Stimulated activated CD4-positive, alpha-beta T cell treated with anti-CD3 and anti-CD28 coated beads, Interleukin-4, amount 100 ng/mL, for 48 hours (primary cell): ENCODE data around the gene MAN2A2.
"Not testable (repeated sequence)": the region's sequence is repeated elsewhere in the genome, so short reads cannot be mapped to it uniquely, and the experiment has no call there.

Experiments used
- DNase-seq, 2 donors: peaks; one replicate each; pipeline ENCODE4 v3.0.0-alpha.2; 2020; ENCODE audit warnings: low read depth in 2 of 2

The MAN2A2 gene

DNA sequence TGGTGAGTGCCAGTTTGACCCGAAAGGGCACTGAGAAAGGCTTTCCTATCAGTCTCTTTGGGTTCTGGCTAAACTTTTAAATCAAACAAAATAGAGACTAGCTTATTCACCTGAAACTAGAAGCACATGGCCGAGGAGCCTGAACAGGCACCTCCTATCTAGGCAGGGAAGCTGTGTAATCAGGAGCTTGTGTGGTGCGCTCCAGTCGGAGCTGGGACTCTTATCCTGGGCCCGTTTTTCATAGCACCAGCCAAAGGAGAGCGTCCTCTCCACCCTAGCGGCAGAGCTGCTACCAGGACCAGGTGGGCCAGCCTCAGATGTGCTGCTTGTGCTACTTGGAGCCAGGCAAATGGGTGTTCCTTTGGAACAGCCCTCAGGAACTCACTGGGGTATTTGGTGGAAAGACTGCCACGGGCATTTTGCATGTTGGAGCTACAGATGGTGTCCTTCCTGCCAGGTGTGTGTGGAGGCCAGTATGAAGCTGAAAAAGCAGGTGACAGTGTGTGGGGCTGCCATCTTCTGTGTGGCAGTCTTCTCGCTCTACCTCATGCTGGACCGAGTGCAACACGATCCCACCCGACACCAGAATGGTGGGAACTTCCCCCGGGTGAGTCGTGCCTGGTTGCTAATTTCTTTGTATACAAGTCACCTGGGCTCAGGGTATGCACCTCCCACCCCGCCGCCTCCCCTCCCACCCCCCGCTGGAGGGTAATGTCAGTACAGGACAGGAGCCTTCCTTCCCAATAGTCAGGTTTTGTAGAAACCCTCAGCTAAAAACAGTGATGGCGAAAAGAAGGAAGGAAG, 833 bp downstream of the MAN2A2 start:
- DNase-seq = no peak

DNA sequence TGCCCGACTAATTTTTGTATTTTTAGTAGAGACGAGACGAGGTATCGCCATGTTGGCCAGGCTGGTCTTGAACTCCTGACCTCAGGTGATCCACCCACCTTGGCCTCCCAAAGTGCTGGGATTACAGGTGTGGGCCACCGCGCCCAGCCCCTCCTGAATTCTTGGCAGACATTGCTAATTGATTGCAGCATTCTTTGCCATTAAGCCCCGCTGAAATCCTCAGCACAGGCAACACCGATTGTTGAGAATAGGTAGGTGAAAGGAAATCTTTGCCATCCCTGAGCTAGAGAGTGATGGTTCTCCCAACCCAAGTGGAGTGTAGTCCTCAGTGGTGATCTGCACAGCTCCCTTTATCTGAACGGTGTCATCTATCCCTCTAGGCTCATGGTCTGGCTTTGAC, 1.6 kb downstream of the MAN2A2 start:
- no peak for DNase-seq

DNA sequence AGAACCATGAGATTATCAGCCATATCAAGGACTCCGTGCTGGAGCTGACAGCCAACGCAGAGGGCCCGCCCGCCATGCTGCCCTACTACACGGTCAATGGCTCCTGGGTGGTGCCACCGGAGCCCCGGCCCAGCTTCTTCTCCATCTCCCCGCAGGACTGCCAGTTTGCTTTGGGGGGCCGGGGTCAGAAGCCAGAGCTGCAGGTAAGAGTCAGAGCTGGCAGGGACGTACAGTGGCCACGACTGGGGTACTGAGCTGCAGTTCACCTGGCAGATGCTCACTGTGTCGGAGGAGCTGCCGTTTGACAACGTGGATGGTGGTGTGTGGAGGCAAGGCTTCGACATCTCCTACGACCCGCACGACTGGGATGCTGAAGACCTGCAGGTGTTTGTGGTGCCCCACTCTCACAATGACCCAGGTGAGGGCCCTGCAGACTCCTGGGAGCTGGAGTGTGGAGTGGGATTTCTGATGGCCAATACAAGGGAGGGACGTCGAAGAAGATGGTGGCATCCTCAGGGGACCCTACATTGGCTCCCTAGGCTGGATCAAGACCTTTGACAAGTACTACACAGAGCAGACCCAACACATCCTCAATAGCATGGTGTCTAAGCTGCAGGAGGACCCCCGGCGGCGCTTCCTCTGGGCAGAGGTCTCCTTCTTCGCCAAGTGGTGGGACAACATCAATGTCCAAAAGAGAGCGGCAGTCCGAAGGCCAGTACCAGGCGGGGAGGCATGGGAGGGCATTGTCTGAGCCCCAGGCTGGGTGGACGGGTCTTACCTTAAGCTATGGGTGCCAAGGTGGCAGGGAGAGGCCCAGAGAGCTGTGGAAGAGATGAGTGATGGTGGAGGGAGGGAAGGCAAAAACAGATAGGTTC, 2.4 kb downstream of the MAN2A2 start:
- DNase-seq = no peak

DNA sequence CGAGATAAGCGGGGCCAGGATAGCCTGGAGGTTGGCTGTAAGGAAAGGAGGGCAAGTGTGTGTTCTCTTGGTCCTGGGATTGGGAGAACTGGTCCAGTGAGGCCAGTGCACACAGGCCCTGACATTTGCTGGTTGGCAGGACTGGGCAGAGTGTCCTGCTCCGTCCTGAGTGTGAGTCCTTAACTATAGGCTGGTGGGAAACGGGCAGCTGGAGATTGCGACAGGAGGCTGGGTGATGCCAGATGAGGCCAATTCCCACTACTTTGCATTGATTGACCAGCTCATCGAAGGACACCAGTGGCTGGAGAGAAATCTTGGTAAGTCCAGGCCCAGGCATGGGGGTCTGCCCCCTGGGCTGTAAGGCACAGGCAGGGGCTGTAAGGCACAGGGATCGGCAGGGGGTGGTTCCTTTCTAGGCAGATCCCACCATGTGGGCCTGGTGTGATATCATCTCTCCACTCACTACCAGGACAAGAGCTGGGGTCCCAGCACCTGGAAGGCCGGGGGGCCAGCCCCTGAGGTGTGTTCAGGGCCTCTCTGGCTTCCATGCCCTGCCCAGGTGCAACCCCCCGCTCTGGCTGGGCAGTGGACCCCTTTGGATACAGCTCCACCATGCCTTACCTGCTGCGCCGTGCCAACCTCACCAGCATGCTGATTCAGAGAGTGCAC, 3.2 kb downstream of the MAN2A2 start:
- DNase-seq = no peak

DNA sequence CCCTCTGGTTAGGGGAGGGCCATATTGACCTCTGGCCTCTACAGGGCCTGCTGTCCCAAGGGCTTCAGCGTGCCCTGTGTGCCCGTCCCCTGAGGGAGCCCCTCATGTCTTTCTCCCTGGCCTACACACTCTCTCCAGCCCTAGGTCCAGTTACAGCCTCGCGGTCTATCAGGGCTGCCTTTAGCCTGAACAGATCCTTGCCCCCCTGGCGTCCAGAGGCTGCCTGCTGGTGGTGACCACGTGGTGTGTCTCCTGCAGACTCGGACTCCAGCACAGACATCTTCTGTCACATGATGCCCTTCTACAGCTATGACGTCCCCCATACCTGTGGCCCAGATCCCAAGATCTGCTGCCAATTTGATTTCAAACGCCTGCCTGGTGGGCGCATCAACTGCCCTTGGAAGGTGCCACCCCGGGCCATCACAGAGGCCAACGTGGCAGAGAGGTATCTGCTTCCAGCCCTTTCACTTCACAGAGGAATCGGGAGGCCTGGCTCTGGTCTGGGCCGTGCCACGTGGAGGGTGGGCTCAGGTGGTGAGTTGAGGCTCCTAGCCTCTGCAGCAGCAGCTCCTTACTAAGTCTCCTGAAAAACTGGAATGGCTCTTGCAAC, 4.1 kb downstream of the MAN2A2 start:
- DNase-seq = no peak

DNA sequence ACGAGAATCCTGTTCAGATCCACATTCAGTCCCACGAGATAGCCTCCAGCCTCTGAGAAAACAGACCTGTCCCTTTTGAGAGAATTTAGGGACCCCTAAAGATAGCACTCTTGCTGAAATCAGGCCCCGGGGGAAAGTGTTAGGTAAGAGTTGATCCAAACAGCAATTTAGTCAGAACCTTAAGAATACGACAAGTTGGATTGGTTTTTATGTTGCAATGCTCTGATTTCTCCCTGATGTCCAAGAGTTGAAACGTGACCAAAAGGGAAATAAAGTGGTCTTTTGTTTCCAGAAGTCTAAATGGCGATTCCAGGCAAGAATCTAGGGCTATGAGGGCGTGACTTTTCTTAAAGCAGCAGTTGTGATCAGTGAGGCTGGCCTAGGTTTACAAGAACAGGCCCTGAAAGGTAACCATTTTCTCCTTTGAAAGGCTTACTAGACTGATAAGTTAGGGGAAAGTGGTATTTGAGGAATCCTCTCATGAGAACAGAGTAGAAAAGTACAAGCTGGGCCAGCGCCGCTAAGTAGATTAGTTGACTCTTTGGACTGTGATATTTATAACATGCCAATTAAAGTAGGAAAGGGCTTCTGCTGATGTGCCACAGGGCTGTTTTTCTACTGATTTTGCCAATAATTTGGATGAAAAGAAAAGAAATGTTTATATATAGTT, 4.9 kb downstream of the MAN2A2 start:
- no peak for DNase-seq

DNA sequence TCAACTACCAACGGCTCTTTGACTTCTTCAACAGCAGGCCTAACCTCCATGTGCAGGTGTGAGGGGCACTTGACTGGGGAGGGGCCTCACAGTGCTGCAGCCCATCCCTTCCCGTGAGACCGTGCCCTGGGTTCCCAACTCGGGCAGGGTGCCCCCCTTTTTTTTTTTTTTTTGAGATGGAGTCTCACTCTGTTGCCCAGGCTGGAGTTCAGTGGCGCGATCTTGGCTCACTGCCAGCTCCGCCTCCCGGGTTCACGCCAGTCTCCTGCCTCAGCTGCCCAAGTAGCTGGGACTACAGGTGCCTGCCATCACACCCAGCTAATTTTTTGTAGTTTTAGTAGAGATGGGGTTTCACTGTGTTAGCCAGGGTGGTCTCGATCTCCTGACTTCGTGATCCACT, 6.3 kb downstream of the MAN2A2 start:
- not testable (repeated sequence) for DNase-seq

DNA sequence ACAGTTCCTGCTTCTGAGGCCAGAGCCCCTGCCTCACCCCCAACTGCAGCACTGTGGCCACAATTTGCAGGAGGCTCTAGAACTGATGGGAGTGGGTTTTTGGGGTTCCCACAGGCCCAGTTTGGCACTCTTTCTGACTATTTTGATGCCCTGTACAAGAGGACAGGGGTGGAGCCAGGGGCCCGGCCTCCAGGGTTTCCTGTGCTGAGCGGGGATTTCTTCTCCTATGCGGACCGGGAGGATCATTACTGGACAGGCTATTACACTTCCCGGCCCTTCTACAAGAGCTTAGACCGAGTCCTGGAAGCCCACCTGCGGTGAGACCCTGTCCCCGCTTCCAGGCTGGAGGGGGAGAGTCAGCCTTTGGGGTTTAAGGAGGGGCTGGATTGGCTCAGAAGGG, 6.9 kb downstream of the MAN2A2 start:
- DNase-seq = no peak

DNA sequence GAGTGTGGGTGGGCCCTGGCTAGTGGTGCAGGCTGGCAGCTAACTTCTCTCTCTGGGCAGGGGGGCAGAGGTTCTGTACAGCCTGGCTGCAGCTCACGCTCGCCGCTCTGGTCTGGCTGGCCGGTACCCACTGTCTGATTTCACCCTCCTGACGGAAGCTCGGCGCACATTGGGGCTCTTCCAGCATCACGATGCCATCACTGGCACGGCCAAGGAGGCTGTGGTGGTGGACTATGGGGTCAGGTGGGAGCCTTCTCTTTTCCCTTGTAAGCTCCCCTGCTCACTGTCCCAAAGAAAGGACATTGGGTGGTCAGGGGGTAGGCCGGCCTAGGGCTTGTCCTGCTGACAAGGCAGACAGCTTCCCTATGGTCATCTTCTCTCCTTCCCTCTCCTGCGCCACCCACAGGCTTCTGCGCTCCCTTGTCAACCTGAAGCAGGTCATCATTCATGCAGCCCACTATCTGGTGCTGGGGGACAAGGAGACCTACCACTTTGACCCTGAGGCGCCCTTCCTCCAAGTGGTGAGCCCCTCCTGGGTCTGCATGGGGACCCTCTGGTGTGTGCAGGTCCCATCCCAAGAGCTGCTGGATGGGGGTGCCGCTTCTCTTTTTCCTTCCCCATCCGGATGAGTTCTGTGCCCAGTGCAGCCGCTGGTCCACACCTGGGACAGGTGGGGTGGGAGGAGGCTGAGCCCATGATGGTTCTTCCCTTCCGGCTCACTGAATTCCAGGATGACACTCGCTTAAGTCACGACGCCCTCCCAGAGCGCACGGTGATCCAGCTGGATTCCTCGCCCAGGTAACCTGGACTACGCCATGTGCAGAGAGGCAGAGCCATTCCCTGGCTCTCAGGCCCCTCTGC, 7.6 kb downstream of the MAN2A2 start:
- DNase-seq = no peak

DNA sequence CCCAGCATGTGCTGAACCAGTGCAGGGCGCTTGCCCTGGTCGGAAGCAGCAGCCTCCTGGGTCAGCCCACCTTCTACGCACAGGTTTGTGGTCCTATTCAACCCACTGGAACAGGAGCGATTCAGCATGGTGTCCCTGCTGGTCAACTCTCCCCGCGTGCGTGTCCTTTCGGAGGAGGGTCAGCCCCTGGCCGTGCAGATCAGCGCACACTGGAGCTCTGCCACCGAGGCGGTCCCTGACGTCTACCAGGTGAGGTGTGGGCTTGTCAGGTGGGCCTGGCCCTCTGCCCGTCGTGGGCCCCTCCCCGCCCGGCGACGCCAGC, 8.2 kb downstream of the MAN2A2 start:
- no peak for DNase-seq

DNA sequence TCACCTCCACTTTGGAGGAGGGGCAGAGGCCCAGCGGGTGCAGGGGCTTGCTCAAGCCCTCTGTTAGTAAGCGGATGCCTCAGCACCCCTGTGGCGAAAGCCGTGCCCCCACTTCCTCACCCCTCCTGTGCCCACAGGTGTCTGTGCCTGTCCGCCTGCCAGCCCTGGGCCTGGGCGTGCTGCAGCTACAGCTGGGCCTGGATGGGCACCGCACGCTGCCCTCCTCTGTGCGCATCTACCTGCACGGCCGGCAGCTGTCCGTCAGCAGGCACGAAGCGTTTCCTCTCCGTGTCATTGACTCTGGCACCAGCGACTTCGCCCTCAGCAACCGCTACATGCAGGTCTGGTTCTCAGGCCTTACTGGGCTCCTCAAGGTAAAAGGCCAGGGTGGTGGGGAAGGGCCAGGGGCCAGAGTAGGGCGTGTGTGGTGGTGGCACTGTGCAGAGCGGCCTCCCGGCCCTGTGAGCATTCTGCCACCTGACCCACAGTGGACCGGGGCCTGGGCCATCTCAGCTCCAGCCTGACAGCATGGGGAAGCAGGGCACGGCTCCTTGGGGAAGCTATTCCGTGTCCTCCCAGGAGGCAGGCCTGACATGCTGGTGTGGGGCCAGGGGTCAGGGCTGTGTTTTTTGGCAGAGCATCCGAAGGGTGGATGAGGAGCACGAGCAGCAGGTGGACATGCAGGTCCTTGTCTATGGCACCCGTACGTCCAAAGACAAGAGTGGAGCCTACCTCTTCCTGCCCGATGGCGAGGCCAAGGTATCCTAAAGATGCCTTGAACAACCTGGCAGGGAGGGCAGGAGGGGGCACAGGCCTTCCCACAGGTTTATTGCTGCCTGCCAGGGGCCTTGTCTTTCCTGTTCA, 9.0 kb downstream of the MAN2A2 start:
- no peak for DNase-seq

DNA sequence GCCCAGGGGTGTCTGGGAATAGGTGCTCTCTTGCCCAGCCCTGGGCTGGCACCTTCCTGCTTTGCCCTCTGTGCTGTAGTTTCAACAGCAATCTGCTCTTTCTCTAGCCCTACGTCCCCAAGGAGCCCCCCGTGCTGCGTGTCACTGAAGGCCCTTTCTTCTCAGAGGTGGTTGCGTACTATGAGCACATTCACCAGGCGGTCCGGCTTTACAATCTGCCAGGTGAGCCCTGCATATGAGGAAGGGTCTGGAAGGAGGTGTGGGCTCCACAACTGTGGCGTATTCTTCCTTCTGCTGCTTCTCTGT, 9.6 kb downstream of the MAN2A2 start:
- no peak for DNase-seq

DNA sequence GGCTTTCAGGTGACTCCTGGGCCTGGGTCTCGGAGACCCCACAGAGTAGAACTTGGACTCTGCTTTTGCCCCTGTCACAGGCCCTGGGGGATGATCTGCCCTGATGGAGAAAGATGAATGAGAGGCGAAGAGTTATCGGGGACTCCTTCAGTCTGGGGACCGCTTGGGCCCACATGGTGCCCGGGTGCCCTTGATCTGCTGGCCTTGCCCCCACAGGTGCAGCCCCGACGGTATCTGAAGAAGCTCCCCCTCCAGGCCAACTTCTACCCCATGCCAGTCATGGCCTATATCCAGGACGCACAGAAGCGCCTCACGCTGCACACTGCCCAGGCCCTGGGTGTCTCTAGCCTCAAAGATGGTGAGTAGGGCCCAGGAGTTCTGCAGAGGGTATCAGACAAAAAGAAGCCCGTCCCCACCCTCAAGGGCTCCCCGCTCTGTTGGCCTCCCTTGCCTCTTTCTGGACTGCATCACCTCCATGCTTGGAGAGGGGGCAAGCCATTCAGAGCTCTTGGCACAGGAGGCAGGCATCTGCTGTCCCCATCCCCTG, 10.4 kb downstream of the MAN2A2 start:
- DNase-seq = no peak

DNA sequence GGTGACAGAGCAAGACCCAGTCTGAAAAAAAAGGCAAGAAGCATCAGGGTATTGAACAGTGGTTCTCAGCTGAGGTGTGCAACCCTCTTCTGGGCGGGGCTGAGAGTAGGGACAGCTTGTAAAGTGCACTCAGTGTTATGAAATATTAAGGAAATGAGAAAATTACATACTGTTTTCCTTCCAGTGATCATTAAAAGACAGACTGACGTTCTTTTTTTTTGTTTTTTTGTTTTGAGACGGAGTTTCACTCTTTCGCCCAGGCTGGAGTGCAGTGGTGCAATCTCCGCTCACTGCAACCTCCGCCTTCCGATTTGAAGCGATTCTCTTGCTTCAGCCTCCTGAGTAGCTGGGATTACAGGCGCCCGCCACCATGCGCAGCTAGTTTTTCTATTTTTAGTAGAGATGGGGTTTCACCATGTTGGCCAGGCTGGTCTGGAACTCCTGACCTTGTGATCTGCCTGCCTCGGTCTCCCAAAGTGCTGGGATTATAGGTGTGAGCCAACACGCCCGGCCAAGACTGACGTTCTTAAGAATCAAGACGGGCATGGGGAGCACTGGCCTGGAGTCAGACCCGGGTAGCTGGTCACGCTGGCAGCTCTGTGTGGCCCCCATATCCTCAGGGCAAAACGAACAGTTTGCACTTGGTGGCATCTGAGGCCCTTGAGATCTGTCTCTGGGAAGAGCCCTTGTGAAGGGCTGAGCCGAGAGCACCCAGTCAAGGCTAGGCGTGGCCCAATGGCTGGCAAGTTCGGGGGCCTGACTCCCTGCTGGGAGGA, 11.4 kb downstream of the MAN2A2 start:
- DNase-seq = no peak

DNA sequence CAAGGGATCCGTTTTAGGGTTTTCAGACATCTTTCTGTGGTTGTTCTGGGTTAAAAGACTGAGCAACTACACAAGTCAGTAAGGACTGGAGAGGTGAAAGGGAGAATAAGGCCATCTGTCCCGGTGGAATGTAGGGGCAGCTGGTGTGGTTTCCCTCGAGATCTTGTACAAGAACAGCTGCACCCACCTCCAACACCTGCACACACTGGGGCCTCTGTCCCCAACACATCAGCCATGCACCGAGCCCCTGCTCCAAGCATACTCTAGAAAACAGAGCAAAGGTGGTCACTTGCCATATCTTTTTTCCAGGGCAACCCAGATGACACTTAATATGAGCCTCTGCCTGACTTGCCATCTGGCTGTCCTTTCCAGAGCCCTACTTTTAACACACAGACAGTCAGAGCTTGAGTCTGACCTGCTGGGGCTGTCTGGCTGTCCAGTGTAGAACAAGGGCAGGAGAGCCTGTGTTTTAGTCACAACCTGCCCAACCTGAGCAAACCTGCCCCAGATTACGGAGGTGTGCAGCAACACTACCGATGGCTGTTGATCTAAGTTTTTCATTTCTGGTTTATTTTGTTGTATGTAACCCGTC, 12.2 kb downstream of the MAN2A2 start:
- no peak for DNase-seq

DNA sequence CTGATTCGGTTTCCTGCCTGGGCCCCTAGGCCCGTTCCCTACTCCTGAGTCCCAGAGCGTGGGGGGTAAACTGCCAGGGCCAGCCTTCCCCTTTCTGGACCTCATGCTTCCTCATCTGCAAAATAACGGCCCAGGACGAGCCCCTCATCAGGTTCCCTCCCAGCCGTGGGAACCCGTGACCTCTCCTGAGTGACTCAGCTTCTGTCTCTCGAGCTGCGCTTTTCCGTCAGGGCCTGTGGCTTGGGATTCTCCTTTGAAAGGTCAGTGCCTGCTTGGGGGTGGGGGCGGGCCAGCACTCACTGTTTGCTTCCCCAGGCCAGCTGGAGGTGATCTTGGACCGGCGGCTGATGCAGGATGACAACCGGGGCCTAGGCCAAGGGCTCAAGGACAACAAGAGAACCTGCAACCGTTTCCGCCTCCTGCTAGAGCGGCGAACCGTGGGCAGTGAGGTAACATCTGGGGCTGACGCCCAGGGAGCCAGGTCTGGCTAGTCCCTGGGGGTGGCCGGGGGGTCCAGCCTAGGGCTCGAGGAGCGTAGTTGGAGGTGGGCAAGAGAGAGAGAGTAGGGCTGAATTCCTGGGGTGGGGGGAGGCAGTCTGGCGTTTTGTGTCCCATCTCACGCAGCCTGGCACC, 12.8 kb downstream of the MAN2A2 start:
- no peak for DNase-seq

DNA sequence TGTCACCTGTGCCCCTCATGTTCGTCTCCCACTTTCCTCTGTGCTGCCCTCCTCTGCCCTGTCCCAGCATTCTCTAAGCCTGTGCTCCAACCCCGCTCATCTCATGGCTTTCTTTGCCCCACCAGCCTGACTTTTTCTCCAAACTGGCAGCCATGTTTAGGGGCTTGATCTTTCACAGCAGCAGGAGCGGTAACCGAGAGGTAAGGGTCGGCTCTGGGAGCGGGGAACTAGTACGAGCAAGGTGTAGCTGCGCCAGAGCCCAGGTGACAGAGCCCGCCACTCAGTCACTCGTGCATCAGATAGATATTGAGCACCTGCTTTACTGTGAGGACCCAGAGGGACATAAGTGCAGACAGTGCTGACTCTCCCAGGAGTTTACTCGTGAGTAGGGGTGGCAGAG, 13.4 kb downstream of the MAN2A2 start:
- no peak for DNase-seq

DNA sequence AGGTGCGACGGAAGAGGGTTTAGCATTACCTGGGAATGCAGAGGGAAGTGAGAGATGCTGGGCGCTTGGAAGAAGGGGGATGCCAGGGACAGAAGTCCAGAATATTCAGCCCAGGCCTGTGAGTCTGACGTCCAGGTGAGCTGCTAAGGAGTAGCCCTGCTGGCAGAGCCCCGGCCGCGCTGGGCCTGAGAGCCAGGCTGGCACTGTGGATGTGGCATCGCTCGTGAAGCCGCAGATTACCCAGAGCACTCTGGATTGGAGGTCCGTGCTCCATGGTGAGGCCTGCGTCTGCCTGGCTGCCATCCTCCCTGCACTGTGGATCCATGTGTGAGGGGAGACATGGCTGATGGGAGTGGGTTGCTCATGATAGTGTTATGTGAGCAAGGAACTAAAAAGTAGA, 14.5 kb downstream of the MAN2A2 start:
- no peak for DNase-seq
